GM19351 (cell line): ENCODE results near the gene CD93.

Experiments used
- ATAC-seq: cut with Tn5 transposase; IDR thresholded peaks from one replicate; pipeline ENCODE4 v1.9.1; 2021; ENCODE audit warnings: mild to moderate bottlenecking, moderate library complexity; ENCODE audit not compliant: unreplicated experiment

Gene CD93

GRCh38 chr20:23061734-23062561, 24.2 kb downstream of the CD93 start:
- ATAC-seq, result no peak

GRCh38 chr20:23061262-23061661, 24.9 kb downstream of the CD93 start:
- ATAC-seq, result no peak

DNA sequence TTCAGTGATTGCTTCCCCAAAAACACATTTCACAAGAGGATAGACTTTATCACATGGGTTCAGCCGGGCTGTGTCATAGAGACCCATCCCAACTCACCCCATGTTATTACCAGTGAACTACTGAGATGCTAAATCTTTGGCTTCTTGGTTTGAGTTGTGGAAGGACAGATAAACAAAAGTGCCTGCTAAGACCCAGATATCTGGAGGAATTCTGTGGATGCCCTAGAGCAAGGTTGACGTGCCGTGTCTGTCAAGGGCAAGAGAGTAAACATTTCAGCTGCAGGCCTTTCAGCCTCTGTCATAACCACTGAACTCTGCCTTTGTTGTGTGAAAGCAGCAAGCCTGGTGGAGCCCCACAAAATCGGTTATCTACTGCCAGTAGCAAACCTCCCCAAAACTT, 25.5 kb downstream of the CD93 start:
- no peak for ATAC-seq

DNA sequence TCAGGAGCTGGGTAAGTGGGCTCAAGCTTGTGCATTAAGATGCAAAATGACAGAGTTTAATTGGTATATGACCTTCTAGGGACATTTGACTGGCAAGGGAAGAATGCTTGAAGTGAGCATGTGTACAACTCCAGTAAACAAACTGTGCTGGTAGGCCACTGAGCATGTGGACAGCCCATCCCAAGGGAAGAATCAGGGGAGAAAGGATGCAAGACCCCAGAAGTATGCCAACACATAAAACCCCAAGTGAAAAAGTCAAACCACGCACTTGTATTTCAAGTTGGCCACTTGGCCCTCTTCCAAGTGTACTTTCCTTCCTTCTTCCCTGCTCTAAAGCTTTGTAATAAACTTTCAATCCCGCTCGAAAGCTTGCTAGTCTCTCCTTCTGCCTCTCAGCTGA, 26.3 kb downstream of the CD93 start:
- no peak for ATAC-seq

DNA sequence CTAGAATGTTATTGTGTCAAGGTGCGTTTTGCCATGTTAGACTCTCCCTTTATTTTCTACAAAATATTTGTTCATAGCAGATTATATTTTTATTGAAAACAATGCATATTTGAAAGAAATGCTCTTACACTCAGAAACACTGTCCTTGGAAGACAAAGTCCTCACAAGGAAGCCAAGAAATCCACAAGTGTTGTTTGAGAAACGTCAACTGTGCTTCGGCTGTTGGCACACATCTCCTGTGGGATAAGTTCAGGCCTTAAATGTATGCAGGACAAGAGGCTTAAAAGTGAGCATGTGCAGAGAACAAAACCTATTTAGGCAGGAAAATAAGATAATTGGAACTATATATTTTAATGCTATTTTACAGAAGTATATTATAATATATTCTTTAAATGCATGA, 27.1 kb downstream of the CD93 start:
- ATAC-seq, result no peak

DNA sequence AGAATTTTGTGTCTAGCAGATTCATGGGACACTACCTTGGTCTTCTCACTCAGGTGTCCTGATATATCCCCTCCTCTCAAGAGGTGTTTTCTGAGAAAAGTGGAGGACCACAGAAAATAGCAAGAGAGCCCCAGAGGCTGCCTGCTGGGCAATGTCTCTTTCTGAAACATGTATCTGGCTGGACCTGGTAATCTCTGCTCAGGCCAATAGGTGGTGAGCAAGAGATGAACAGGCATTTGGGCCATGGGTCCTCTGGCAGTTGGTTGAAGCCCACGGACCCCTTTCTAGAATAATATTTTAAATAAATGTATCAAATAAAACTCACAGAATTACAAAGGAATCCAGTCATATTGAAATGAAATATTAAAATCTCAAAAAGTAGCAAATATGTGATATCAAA, 27.9 kb downstream of the CD93 start:
- no peak for ATAC-seq

GRCh38 chr20:23052904-23053303, 33.2 kb downstream of the CD93 start:
- ATAC-seq, result no peak

DNA sequence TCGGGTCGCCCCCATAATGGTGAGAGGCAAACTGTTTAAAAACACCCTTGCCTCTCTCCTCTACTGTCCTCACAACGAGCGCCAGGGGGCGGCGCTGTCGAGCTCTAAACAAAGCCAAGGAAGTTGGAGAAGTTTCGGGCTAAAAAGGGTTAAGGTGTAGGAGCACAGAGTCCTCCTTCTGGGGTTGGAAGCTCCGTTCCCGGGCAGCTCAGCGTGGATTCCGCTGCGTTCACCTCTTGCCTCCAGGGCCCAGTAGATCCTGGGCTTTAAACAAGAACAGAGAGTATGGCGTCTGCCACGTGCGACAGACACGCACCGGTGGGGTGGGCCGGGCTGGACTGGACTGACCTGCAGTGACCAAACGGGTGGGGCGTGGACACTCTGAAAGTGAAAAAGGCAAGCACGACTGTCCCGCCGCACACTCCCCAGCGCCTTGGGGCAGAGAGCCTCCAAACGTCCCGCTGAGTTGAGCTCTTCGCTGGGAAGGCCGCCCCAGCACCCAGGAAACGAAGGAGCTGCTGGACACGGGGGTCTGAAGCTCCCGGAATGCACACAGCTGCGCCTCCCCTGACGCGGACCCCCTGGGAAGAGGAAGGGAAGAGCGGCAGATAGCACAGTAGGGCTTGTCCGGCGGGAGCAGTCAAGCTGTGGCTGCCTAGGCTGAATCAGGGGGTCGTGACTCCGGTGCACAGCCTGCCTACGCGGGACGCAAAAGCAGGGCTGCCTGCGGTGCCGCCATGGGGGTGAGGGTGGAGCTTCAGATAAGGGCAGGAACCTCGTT, 35.1 kb downstream of the CD93 start:
- ATAC-seq, result no peak

DNA sequence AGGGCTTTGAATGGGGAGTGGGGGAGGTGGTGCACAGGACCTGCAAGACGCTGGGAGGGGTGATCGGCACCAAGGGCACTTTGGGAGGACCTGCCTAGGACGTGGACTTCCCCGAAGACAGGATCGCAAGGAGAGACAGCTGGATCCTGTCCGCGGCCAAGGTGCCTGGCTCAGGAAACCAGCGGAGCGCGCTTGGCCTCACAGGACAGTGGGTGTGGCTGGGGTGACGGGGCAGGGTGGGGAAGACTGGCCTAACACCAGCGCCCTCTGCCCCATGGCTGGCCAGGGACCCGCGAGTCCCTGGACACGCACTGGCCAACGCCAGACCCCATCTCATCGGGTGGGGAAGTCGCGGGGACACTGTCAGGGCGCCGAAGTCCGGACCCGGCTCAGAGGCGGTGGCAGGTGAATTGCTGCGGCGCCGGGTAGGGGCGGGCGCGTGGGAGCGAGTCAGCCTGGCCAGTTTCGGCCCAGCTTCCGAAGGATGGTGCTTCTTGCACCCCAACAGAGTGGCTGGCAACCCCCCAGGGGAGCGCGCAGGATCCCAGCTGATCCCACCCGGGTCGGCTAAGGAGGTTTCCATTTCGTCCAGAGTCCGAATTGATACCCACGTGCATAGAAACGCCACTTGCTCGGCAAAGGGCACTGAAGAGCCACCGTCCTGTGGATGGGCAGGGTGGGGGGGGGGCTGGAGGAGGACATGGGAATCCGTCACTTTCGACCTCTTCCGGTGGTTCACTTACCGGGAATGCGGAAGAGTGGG, 35.9 kb downstream of the CD93 start:
- ATAC-seq, result no peak

- no peak for ATAC-seq
Observed at GRCh38 chr20:23049201-23050075, 36.7 kb downstream of the CD93 start, which contains the start of gene THBD. THBD (minus strand) TSS chr20:23049672; CDS start chr20:23049504, 168 bp downstream.

DNA sequence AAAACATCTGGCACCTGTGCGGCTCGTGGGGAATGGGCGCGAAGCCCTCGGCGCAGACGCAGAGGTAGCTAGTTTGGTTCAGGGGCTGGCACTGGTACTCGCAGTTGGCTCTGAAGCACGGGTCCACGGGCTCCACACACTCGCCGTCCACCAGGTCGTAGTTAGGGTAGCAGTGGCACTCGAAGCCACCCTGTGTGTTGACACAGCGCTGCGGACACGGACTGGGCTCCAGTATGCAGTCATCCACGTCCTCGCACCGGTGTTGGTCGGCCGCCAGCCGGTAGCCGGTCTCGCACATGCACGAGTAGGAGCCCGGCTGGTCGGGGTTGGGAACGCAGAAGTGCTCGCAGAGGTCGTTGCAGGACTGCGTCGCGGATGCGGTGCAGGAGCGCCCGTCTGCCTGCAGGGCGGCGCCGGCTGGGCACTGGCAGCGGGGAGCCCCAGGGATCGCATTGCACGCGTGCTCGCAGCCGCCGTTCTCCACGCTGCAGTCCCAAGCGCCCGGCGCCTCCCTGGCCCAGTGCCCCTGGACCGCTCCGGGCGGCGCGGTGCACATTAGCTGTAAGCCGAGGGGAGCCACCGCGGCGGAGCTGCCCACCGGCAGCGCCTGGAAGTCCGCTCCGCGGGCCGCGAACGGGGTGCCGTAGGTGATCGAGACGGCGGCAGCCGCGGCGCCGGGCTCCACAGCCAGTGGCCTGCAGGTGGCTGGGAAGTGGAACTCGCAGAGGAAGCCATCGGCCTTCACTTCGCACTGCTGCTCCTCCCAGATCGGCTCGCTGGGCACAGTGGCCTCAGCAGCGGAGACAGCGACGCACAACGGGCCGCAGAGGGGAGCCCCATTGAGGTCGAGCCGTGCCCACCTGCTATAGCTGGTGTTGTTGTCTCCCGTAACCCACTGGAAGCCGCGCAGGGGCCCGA, 37.6 kb downstream of the CD93 start:
- ATAC-seq, result no peak

DNA sequence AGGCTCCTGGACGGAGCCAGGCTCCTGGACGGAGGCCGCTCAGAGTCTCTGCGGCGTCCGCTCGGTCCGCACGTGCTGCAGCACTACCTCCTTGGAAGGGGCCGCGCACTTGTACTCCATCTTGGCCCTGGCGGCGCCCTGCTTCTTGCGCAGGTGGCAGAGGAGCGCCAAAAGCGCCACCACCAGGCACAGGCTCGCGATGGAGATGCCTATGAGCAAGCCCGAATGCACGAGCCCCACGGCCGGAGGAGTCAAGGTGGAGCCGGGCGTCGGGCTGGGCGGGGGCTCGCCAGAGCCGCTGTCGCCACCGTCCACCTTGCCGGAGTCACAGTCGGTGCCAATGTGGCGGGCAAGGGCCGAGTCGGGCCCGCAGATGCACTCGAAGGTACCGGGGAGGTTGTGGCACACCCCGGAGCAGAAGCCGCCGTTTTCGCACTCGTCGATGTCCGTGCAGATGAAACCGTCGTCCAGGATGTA, 38.3 kb downstream of the CD93 start:
- ATAC-seq, result no peak

GRCh38 chr20:23047001-23047737, 39.0 kb downstream of the CD93 start:
- no peak for ATAC-seq

DNA sequence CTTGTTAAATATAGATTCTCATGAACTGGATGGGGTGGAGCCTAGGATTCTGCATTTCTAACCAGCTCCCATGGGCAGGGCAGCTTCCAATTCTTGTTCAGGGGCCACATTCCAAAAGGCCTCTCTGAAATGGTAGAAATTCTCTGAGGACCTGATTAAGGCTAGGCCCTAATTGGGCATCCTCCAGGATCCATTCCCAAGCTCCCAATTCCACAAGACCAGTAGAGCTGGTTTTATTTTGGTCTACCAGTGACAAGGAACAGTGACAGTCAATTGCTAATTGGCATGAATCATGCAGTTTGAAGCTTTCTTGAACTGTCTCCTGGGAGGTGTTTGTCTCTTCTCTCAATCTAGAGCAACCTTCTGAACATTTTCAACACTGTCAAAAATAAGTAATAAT, 39.7 kb downstream of the CD93 start:
- ATAC-seq, result no peak

GRCh38 chr20:23043376-23043775, 42.7 kb downstream of the CD93 start:
- no peak for ATAC-seq

- ATAC-seq, result no peak
Observed at GRCh38 chr20:23042270-23042669, 43.9 kb downstream of the CD93 start.

DNA sequence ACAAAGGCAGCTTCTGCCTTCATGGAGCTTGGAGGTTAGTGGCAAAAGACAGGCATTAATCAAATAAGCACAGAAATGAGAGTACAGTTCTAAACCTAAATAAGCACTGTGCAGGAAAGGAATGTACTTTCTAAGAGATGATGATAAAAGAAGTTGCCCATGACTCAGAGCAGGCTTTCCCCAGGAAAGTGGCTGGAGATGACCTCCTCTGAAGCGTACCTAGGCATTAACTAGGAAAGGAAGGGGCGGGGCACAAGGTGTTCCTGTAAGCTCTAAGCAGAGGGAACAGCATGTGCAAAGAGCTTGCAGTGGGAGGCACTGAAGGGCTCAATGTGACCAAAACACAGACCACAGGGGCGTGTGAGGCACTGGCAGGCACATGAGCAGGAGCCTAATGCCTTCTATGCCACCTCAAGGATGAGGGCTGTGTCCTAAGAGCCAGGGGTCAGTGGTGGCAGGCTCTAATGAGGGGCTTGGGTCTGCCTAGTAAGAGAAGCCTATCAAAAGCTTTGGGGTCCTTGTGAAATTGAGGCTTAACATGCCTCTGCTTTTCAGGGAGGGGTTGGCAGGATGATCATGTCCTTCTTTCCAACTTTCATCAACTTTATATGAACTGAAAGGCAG, 46.1 kb downstream of the CD93 start:
- no peak for ATAC-seq
